GM19467 (cell line): ENCODE results near the gene WNT6.

ENCODE experiments used
- ATAC-seq: cut with Tn5 transposase; IDR thresholded peaks from one replicate; pipeline ENCODE4 v1.9.1; 2021; ENCODE audit warnings: mild to moderate bottlenecking, moderate library complexity; ENCODE audit not compliant: unreplicated experiment

The WNT6 gene

GRCh38 chr2:218877331-218877730, 17.7 kb downstream of the WNT6 start:
- no peak for ATAC-seq

- ATAC-seq = no peak
These were observed 18.3 kb downstream of the WNT6 start for GRCh38 chr2:218877891-218878290.

GRCh38 chr2:218878486-218878885, 18.9 kb downstream of the WNT6 start:
- no peak for ATAC-seq

GRCh38 chr2:218878926-218879761, 19.5 kb downstream of the WNT6 start:
- no peak for ATAC-seq

GRCh38 chr2:218879776-218880101, 20.1 kb downstream of the WNT6 start:
- no peak for ATAC-seq

- peak; percentile 69 for ATAC-seq
These were observed 20.7 kb downstream of the WNT6 start, which contains the start of gene WNT10A for GRCh38 chr2:218880102-218880858. Gene WNT10A, plus strand, starts transcription at chr2:218880852. Its CDS starts 144 bp downstream, at chr2:218880996.

- no peak for ATAC-seq
These were observed 21.4 kb downstream of the WNT6 start for GRCh38 chr2:218880859-218881594.

GRCh38 chr2:218881744-218882460, 22.3 kb downstream of the WNT6 start:
- ATAC-seq = no peak

- no peak for ATAC-seq
These were observed 22.8 kb downstream of the WNT6 start for GRCh38 chr2:218882461-218882816.

GRCh38 chr2:218882866-218883366, 23.3 kb downstream of the WNT6 start:
- ATAC-seq = no peak

- no peak for ATAC-seq
These were observed 24.2 kb downstream of the WNT6 start for GRCh38 chr2:218883491-218884490.

GRCh38 chr2:218884519-218884918, 24.9 kb downstream of the WNT6 start:
- ATAC-seq = no peak

- peak; percentile 57 for ATAC-seq
These were observed 26.7 kb downstream of the WNT6 start for GRCh38 chr2:218885981-218886947.

- ATAC-seq = no peak
These were observed 27.5 kb downstream of the WNT6 start for GRCh38 chr2:218887079-218887478.

GRCh38 chr2:218888341-218888740, 28.7 kb downstream of the WNT6 start:
- no peak for ATAC-seq

GRCh38 chr2:218889937-218890336, 30.3 kb downstream of the WNT6 start:
- no peak for ATAC-seq

GRCh38 chr2:218890369-218890768, 30.8 kb downstream of the WNT6 start:
- ATAC-seq = no peak
